Amygdala (tissue), 56 donors: ENCODE data around the gene SLC49A3.
"Not testable (repeated sequence)": the region's sequence is repeated elsewhere in the genome, so short reads cannot be mapped to it uniquely, and the experiment has no call there.

ENCODE experiments used
- DNase-seq, 56 donors: peaks; one replicate each; lab custom pipeline; 2025; lab: John Stamatoyannopoulos, UW

The SLC49A3 gene

DNA sequence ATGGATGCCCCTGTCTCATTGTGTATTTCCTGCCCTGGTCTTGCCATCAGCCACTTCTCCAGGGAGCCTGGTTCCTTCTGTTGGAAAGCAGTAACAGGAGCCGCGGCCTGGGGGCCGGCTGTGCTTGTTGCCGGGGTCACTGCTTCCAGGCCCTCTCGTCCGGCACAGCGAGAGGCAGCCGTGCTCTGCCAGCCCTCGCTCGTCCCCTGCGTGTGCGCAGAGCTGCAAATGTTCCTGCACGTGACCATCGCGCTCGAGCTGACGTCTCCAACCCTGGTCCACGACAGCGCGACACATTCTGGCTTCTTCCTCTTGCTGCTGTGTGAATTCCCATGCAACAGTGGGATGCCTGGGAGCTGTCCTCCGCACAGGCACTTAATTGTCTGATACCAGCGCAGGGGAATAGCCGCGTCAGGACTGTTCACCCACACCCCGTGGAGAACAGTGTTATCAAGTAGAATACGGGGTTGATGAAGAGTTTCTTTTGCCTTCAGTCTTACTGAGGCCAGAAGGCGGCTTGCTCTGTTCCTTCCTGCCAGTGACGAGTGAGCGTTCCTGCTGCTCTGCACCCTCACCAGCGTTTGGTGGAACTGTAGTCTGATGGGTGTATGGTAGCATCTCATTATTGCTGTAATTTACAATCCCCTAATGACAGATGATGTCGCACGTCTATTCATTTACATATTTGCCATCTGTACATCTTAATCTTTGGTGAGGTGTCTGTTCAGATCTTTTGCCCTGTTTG is 51.2 kb downstream of the SLC49A3 start:
- peak in 9 of 56 donors; percentile 19 to 44 (median 29) for DNase-seq

DNA sequence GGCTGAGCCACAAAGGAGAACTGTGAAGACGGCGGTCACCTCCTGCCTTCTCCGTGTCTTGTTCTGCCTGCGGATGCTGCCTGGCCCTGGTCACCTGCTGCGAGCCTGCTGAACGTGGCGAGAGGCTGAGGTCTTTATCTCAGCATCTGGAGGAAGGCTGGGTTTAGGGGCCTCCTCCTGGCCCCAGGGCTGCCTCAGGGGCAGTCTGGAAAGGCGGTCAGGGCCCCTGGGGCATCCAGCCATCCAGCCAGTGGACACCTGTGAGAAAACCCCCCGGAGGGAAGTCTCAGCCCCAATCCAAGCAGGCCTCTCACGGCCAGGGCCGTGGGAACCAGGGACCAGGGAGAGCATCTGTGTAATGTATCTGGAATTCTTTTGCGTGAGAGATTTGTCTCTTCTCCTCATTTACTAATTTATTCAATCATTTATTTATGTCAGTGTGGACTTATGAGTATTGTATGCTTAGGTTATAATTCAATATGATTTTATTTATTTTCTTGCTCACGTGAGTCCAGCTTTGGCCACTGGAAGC is 52.3 kb downstream of the SLC49A3 start:
- DNase-seq: no peak

DNA sequence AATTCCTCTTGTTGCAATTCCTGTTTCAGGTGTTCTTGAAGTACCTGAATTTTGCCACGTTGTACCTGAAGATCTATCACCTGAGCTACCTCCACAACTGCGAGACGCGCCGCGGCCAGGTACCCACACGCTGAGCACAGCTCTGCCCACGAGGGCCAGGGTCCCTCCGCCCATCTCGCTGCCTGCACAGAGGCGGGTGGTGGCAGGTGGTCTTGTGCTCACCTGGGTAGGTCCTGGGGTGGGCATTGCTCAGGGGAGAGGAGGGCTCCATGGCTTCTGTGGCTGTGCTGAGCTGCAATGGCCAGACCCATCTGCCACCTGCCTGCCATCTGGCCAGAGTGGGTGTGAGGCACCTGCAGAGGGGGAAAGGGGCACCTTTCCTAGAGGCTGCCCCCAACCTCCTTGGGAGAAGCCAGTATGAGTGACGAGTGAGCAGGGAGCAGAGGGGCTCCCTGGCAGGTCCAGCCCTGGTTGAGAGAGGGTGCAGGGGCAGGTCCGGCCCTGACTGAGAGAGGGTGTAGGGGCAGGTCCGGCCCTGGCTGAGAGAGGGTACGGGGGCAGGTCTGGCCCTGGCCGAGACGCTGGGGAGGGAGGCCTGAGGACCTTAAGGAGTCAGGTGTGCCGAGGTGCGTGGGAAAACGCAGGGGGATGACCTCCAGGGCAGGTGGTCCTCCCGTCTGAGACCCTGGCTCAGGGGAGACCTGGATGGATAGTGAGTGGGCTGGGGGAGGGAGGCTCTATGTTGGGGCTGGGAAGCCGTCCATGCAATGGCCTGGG is 52.9 kb downstream of the SLC49A3 start:
- DNase-seq: no peak

DNA sequence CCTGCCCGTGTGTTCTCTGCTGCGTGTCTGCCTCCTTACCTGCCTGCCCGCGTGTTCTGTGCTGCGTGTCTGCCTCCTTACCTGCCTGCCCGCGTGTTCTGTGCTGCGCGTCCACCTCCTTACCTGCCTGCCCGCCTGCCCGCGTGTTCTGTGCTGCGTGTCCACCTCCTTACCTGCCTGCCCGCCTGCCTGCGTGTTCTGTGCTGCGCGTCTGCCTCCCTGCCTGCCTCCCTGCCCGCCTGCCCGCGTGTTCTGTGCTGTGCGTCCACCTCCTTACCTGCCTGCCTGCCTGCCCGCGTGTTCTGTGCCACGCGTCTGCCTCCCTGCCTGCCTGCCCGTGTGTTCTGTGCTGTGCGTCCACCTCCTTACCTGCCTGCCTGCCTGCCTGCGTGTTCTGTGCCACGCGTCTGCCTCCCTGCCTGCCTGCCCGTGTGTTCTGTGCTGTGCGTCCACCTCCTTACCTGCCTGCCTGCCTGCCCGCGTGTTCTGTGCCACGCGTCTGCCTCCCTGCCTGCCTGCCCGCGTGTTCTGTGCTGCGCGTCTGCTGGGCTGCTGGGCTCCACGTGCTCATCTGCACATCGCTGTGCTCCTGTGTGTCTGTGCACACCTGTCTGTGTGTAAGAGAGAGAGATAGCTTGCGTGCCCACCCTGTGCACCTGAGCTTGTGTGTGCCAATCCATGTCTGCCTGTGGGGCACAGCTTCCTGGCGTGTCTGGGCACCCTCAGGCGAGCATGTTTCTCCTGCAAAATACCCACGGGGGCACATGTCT is 53.7 kb downstream of the SLC49A3 start:
- not testable (repeated sequence) for DNase-seq

DNA sequence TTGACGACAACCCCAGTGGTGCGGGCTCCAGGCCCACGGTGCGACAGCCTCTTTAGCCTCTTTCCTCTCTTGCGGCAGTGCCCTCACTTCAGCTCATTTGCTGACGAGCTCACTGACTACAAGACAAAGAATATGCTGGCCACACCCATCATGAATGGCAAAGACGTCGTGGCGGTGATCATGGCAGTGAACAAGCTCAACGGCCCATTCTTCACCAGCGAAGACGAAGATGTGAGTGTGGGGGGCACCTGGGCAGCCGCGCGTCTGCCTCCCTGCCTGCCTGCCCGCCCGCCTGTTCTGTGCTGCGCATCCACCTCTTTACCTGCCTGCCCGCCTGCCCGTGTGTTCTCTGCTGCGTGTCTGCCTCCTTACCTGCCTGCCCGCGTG is 54.4 kb downstream of the SLC49A3 start:
- no peak for DNase-seq

DNA sequence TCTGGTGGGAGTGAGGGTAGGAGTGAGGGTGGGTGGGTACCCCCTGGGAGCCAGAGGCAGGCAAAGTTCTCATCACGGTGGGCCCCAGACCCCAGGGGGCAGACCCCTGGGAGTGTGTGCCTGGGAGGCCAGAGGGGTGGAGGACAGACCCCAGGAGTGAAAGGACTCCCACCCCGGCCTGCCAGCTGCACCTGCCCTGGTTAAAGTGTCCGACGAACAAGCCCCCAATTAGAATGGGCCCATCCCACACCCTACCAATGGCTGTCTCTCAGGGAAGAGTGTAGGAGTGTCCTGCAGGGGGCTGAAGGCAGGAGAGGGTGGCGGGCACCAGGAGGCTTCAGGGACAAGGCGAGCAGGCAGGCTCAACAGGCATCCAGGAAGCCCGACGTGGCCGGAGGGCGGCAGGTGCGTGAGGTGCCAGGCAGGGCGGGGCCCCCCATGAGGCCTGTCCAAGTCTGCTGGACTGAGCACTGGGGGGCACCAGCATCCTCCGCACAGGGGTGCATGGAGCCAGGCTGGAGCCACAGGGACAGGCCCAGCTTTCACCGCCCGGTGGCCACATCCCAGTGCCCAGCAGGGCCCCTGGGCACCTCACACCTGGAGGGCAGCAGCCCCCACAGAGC is 54.9 kb downstream of the SLC49A3 start:
- no peak for DNase-seq

DNA sequence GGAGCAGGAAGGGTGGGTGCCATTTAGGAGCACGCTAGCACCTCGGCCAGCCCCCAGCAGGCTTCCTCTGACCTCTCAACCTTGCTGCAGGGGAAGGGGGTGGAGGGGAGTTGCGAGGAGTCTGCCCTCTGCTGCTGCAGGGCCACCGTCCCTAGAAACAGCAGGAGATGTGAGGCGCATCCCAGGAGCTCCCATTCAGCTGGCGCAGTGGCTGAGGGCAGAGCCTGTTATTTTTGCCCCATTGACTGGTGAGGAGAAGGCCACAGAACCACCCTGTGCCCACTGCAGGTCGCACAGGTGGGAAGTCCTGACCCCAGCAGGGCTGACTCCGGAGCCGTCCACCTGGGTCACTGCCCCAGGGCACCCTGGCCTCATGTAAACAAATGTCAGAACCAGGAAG is 55.5 kb downstream of the SLC49A3 start:
- DNase-seq: no peak

DNA sequence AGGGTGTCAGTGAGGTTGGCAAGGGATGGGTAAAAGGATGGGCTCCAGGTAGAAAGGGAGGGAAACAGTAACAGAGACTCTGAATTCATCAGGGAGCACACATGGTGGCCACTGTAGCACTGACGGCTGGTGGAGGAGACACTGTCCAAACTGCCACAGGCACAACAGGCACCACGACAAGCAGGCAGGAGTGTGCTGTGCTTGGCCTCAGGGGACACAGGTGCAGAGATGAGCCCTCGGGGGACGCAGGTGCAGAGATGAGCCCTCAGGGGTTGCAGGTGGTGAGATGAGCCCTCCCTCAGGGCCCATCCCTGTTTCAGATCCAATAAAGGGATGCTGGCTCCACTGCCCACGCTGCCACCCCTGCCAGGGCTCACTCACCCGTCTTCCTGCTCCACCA is 56.0 kb downstream of the SLC49A3 start:
- DNase-seq: no peak

DNA sequence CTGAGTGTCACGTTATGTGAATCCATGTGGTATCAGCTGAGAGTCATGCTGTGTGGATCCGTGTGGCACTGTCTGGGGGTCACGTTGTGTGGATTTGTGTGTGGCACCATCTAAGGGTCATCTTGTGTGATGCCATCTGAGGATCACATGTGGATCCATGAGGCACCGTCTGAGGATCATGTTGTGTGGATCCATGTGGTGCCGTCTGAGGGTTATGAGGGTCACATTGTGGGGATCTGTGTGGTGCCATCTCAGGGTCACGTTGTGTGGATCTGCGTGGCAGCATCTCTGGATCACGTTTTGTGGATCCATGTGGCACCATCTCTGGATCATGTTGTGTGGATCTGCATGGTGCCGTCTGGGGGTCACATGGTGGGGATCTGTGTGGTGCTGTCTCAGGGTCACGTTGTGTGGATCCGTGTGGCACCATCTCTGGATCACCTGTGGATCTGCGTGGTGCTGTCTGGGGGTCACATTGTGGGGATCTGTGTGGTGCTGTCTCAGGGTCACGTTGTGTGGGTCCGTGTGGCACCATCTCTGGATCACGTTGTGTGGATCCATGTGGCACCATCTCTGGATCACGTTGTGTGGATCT is 56.7 kb downstream of the SLC49A3 start:
- DNase-seq: no peak
